Endothelial cell of umbilical vein (primary cell): ENCODE measurements around the gene BRD1.

Experiments used
- CTCF ChIP-seq, 2 donors: IDR thresholded peaks; 1 replicate in 1 of 2; 2 replicates in 1 of 2; pipeline ENCODE4 v1.5.1; 2011; ENCODE audit warnings: low read length in 2 of 2, mild to moderate bottlenecking in 2 of 2, moderate library complexity in 2 of 2, control low read depth in 1 of 2, inconsistent platforms in 1 of 2, low read depth in 1 of 2; ENCODE audit not compliant: insufficient read depth in 1 of 2; ENCODE audit errors: extremely low read depth in 1 of 2
- EZH2 ChIP-seq: IDR thresholded peaks from 2 replicates; pipeline ENCODE4 v1.6.1; 2012; ENCODE audit warnings: borderline replicate concordance, low read depth, mild to moderate bottlenecking, moderate library complexity, low read length, inconsistent platforms; ENCODE audit not compliant: severe bottlenecking
- JUN ChIP-seq: IDR thresholded peaks from 2 replicates; pipeline ENCODE4 v1.6.1; 2011; ENCODE audit warnings: borderline replicate concordance, low read depth; ENCODE audit not compliant: insufficient read length, insufficient read depth
- MAX ChIP-seq: IDR thresholded peaks from 2 replicates; pipeline ENCODE4 v1.6.1; 2011; ENCODE audit not compliant: insufficient read depth, insufficient read length
- MYC ChIP-seq: IDR thresholded peaks from one replicate; pipeline ENCODE4 v1.6.1; 2011; ENCODE audit warnings: mild to moderate bottlenecking, low read depth, low read length
- POLR2A ChIP-seq: IDR thresholded peaks from 2 replicates; pipeline ENCODE4 v1.6.1; 2012; ENCODE audit warnings: low read depth, mild to moderate bottlenecking, control low read depth, low read length
- POLR2AphosphoS5 ChIP-seq: IDR thresholded peaks from 2 replicates; pipeline ENCODE4 v1.6.1; 2012; ENCODE audit warnings: low read depth, mild to moderate bottlenecking, control low read depth, low read length, moderate library complexity; ENCODE audit not compliant: insufficient read depth

DNA sequence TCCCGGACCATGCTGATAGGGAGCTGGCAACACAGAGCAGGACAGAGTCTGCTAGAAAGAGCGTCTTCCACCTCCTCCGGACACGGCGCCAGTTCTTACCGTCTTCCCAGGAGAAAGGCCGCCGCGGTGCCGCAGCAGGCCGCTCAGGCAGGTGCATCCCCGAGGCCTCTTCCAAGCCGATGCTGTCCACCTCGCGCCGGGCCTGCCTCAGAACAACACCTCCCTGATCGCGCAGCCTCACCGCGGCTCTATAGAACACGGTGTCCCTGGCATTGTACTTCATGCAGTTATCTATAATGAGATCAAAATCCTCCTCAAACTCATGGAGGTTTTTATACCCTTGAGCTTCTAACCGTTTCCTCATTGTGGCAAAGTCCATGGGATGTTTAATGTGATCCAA is 30.0 kb downstream of the BRD1 start:
- TF ChIP-seq CTCF (IDR thresholded peaks at IDR 0.05; ENCODE audit: extremely low read depth in 1 of 2, insufficient read depth in 1 of 2, low read depth in 1 of 2, low read length in 2 of 2) (no peak), MAX (no peak), POLR2A (no peak), POLR2AphosphoS5 (no peak), EZH2 (no peak), MYC (no peak), JUN (no peak)
